Skin of body (tissue), 2 donors: ENCODE results near the gene NCOA3. TPM values are rescaled to one million over a fixed set of nuclear protein-coding genes. Genes with fewer than 3 reads are reported as not detected.

Experiments used
- DNase-seq: peaks from one replicate; lab custom pipeline; 2025; lab: John Stamatoyannopoulos, UW
- total RNA-seq: library from RNA; depleted of rRNA; stranded (reverse); fragments of >200 nt; gene quantifications from one replicate; pipeline ENCODE4 v1.2.3, GENCODE V29; 2014

The NCOA3 gene
- total RNA-seq, 1 donor from 2014 or later, result 29.1 TPM

DNA sequence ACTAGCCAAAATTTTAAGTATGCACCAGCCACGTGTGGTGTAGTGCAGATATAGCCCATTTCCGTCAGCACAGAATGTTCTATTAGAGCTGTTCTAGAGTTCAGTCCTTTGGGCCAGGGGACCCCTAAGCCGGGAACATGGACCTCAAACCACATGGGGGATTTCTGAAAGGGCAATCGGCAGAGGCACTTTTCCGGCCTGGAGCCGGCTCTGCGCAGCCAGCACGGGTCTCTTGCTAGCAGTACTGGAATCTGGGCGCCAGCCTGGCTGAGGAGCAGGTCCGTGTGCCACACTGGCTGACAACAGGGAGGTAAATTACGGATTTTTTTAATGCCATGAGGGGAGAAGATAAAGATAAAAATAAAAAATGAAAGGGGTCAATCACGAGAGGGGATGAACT, 163.1 kb downstream of the NCOA3 start:
- DNase-seq, result no peak

- DNase-seq, result no peak
These were observed 163.7 kb downstream of the NCOA3 start for GRCh38 chr20:47665221-47665991.

DNA sequence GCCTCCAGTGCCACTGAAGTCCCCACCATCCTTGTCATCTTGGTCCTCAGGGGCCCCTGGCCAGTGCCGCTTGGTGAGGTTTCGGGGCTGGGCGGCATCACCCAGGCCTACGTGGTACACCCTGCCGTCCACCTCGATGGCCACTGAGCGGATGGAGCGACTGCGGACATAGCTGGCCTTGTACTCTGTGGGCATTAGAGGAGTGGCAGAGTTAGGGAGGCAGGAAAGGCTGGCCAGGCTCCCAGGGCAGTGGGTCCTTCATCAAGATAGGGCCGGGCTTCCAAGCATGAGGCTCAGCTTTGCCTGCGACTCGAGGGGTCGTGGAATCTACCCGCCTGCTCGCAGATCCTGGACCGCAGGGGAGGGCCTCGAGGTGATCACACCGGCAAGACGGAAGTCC, 164.6 kb downstream of the NCOA3 start:
- DNase-seq, result no peak

- DNase-seq, result no peak
These were observed 165.4 kb downstream of the NCOA3 start for GRCh38 chr20:47667086-47667485.

DNA sequence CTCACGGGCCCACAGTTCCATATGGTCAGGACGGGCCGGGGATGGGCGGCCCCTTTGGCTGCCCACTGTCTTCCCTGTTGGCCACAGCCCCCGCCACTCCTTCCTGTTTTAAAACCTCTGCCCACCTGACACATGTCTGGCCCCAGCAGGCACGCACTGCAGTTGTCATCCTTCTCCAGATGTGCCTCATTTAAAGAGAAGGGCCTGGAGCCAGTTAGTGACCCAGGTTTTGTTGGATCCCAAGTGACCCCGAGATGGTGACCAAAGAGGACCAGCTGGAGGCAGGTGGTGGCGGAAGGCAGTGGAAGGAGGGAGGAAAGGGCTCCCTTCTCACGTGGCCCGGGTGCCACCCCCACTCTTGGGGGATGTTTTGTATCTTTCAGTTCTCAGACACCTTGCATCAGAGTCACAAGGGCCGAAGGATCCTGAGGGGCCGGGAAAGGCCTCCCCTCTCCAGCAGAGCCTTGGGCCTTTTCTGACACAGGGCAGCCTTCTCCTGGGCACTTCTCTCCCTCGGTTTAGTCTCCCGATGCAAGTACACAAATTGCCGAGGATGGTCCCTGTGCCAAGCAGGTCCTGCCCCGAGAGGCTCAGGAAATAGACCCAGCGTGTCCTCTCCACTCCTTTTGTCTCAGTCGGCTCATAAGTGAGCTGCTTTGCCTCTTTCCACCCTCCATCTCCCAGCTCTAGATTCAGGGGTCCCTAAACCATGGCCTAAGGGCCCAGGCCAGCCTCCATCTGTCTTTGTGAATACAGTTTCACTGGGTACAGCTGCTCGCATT, 166.0 kb downstream of the NCOA3 start:
- no peak for DNase-seq

GRCh38 chr20:47668313-47669151, 166.8 kb downstream of the NCOA3 start:
- DNase-seq, result no peak

- DNase-seq, result no peak
These were observed 167.4 kb downstream of the NCOA3 start for GRCh38 chr20:47669152-47669425.

DNA sequence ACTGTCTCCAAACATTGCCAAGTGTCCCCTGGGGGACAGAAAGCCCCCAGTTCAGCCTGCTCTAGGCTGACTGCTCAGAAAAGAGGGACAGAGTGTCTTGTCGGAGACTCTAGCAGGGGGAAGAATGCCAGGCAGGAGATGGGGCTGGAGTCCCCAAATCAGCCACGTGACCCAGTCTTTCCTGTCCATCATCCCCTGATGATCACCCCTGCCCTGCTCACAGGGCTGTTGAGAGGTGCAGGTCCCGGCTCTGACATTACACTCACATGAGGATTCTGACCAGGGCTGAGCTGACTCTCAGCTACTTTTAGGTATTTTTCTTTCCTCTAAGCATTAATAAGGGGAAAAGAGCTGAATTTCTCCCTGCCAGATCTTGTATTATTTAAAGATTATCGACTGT, 167.8 kb downstream of the NCOA3 start:
- DNase-seq, result no peak

- DNase-seq, result no peak
These were observed 168.5 kb downstream of the NCOA3 start for GRCh38 chr20:47669927-47670890.

- DNase-seq, result no peak
These were observed 169.2 kb downstream of the NCOA3 start for GRCh38 chr20:47670913-47671312.

DNA sequence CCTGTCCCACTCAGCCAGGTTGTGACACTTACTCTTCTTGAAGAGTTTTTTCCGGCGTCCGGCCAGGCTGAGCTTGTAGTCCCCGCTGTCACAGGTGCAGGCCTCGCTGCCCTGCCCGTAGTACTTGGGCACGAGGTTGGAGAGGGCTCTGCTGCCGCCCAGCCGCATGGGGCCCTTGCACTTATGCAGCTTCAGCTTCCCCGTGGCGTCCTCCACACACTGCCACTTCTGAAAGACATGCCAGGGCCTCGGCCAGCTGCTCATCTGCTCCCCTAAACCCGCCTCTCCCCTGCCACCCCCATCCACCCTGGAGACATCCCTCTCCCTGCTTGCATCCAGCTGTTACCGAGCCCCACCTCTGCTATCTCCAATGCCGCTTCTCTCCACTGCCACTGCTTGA, 170.5 kb downstream of the NCOA3 start:
- DNase-seq, result no peak

GRCh38 chr20:47672886-47673670, 171.4 kb downstream of the NCOA3 start:
- no peak for DNase-seq

- DNase-seq, result no peak
These were observed 171.9 kb downstream of the NCOA3 start for GRCh38 chr20:47673671-47673955.

DNA sequence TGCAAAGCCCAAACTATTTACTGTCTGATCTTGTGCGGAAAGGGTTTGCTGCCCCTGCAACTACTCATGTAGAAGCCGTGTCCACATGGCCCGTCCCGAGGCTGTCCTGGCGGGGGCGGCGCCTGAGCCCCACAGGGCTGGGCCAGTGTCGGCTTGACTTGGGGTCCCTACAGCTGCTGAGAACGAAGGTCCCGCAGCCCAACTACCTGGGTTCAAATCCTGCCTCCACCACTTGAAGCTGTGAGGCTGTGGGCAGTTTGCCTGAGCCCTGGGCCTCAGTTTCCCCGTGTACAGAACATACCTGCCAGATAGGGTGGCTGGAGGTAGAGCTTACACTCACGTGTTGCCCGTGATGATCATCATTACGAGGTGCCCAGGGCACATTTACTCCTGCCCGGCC, 172.5 kb downstream of the NCOA3 start:
- DNase-seq, result no peak

GRCh38 chr20:47674686-47675085, 173.0 kb downstream of the NCOA3 start:
- no peak for DNase-seq

DNA sequence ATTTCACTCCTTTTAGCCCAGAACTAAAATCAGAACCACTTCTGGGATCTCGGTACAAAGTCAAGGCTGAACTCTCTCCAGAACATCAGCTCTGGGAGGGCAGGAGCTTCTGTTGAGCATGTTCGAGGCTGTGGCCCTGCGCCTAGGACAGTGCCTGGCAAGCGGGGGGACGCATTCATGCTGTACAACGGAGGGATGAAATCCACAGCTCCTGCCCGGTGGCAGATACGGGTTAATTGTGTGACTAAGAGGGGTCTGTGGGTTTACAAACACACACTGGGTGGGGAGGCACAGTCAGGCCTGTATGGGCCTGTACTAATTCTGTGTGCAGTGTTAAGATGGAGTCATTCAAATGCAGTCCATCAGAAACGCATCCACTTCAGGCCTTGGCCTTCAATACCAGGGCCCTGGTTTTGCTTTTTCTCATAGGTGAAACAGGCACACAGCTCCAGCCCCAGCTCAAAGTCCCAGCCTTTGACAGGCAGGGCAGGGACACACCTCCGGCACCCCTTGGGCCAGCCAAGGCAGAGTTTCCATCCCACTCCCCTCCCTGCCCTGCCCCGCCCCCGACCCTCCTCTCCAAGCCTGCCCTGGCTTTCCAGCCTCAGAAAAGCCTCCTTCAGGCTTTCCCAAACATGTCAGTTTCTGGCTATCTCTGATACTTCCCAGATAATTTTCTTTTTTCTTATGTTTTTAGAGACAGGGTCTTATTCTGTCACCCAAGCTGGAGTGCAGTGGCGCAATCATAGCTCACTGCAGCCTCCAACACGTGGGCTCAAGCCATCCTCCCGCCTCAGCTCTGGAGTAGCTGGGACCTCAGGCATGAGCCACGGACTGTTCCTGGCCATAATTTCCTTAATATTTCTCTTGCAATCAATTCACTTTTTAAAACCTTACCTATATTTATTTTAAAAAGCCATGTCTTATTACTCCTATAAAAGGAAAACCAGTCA, 173.8 kb downstream of the NCOA3 start:
- DNase-seq, result no peak

DNA sequence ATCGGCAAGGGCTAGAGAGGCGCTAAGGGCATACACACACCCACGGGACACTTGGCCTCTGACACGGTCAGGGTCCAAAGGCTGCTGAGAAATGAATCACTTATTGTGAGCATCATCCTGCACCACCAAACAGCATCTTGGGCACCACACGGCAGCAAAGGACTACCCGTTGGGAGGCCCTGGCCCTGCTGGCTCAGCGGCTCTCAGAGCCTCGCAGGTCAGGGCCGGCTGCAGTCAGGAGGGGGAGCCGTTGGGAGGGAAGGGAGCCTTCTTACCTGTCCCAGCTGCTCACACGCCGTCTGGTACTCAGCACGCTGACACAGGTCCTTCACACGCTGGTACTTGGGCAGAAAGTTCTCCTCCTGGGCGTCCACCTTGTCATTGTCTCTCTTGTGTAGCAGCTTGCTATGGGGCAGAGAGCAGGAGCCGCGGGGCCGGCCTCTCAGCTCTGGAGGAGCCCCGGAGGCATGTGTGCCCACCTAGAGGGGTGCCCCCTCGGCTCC, 174.6 kb downstream of the NCOA3 start:
- DNase-seq, result no peak

GRCh38 chr20:47676912-47677634, 175.4 kb downstream of the NCOA3 start:
- no peak for DNase-seq
